Fibroblast of pulmonary artery (primary cell): ENCODE results near the gene ITLN2.

ENCODE experiments used
- DNase-seq: peaks from one replicate; pipeline ENCODE4 v3.0.0-alpha.2; 2010; ENCODE audit warnings: low read depth
- H3K4me3 ChIP-seq: replicated peaks from 2 replicates; pipeline ENCODE4 v1.5.1; 2011; ENCODE audit warnings: low read depth, mild to moderate bottlenecking, control low read depth, low read length, moderate library complexity
- TF ChIP-seq, protein P1 (sequence below): IDR thresholded peaks from 2 replicates; pipeline ENCODE4 v1.5.1; 2011; ENCODE audit warnings: mild to moderate bottlenecking, control low read depth, low read length, inconsistent platforms; ENCODE audit errors: missing control alignments

Gene ITLN2

DNA sequence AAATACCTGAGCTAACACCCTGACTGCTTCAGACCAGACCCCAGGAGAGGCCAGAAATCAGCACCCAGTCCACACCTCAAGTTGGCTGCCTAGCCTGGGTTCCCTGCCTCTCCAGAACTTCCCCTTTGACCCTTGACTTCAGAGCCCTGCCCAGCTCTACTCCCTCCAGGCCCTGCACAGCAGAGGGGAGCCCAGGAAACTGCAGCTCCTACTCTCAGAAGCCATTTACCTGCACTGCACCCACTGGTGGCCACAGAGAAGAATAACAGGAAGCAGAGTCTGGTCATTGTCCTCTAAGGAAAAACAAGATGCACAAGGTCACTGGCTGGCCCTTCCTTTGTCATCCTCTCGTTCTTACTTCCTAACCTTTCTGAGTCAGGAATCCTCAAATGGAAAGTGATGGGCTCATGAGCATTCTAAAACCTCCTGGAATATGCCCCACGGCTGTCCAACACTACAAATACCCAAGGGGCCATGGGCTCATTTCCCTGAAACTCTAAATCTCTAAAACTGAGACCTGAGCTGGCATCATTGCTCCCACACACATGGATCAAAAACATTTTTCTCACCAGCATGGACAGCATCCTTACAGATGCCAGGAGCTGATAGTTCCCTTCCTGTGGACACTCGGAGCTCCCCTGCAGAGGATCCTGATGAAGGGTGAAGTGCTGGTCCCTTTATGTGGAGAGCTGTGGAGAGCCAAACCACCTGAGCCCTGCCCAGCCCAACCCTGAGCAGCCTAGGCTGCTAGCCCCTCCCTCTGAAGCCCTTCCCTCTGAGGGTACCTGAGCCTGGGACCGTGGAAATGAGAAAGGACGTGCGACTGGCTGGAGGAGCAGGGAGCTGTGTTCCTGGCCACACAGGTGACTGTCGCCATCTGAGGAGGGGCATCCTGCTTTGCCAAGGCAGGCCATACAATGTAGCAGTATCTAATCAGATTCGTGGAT, at the start of gene ITLN2:
TSS of gene ITLN2 (minus strand) at position 652 of the 947 bp plus-strand sequence. CDS start at position 584, 68 bp downstream.
- DNase-seq, result peak; percentile 59
- no peak within 1 kb of the TSS for H3K4me3 ChIP-seq
- TF ChIP-seq, protein P1, sequence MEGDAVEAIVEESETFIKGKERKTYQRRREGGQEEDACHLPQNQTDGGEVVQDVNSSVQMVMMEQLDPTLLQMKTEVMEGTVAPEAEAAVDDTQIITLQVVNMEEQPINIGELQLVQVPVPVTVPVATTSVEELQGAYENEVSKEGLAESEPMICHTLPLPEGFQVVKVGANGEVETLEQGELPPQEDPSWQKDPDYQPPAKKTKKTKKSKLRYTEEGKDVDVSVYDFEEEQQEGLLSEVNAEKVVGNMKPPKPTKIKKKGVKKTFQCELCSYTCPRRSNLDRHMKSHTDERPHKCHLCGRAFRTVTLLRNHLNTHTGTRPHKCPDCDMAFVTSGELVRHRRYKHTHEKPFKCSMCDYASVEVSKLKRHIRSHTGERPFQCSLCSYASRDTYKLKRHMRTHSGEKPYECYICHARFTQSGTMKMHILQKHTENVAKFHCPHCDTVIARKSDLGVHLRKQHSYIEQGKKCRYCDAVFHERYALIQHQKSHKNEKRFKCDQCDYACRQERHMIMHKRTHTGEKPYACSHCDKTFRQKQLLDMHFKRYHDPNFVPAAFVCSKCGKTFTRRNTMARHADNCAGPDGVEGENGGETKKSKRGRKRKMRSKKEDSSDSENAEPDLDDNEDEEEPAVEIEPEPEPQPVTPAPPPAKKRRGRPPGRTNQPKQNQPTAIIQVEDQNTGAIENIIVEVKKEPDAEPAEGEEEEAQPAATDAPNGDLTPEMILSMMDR, result peak; percentile 74

DNA sequence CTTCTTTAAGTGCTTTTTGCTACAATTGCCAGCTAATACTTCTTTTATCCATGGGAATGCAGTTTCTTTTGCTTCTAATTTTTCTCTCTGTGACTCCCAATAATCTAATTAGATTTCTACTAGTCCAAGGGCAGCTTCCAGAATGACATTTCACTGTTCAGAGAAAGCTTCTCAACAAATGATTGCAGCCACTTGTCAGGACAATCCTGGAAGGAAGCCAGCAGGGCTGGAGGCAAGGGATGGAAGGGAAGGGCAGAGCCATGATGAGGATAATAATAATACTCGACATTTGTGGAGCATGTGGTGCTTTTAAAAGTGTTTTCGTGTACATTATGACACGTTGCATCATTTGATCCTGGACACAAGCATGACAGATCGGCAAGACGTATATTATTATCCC, 46.9 kb upstream of the ITLN2 start:
- DNase-seq, result peak; percentile 30

DNA sequence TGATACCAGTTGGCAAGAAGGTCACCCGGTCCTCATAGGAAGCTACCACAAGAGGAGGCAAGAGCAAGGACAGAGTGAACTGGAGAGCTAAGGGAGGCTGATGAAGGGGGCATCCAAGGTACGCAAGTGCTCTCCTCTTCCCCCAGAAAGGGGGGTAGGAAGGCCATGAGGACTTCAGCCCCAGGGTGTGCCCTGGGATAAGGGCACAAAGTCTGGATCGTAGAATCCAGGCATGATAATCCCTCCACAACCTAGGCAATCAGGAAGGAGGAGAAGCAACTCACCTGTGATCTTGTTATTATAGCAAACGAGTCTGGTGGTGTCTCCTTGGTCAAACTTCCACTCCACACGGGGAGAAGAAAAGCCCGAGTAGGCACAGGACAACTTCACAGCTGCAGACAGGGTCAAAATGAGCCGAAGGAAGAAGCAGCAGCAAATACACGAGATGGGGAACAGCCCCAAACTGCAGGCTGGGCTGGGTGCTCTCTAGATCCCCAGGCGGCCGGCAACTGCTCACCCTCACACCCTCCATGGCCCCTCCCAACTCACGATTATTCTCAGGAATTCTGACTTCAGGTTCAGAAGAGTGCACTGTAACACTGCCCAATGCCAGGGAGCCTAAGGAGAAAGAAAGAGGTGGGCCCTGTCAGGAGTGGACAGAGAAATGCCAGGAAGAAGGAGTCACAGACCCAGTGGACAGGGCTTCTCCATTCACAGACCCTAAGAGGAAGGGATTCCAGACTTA, 46.3 kb upstream of the ITLN2 start:
- TF ChIP-seq, protein P1, result no peak
- no peak overlapping the region for H3K4me3 ChIP-seq
- DNase-seq, result no peak

More for the DNA sequence above, 46.9 kb upstream of the ITLN2 start:
- no peak overlapping the region for H3K4me3 ChIP-seq
- TF ChIP-seq, protein P1, result no peak

DNA sequence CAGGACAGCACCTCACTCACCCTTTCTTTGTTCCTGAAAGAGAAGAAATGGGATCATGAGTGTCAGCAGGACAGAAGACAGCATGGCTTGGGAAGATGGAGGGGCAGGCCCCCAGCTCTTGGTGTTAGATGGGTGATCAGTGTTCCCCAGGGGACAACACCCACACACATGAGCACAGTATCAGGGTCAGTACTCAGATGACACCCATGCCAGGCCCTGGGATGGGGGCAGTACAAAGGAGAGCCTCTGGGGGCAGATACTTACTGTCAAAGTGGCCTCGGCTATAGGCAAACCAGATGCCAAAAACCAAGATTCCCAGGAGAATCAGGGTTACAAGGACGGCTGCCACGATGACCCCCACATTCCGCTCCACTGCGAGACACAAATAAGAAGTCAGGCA, 44.8 kb upstream of the ITLN2 start:
- TF ChIP-seq, protein P1, result no peak
- DNase-seq, result no peak
- H3K4me3 ChIP-seq, result no peak overlapping the region

DNA sequence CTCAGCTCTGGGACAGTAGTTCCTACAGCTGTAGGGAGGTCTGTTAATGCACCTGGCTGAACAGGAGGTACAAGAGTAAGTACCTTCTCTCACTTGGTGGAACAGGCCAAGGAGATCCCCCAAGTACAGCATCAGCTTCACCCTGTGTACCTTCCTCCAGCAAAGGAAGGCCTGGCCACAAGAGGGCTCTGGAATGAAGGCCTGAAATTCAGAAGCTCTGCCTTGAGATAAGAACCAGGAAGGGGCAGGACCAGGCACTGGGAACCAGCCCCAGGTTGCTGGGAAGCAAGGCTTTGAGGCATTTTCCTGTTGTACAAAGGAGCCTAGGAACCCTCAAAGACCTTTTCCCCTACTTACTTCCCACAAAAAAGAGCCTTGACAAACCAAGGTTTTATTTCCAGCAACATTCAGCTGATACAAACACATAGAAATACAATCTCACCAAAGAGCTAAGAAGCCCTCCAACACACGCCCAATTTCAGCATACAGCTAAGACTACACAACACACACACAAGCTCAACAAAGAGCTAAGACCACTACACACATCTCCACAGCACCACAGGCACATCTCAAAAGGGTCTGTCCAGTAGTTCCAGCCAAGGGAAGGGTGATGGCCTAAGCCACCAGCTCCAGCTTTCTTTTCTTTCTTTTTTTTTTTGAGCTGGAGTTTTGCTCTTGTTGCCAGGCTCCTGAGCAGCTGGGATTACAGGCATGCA, 42.9 kb upstream of the ITLN2 start:
- DNase-seq, result peak; percentile 89
- TF ChIP-seq, protein P1, result peak; percentile 98
- H3K4me3 ChIP-seq, result no peak overlapping the region

DNA sequence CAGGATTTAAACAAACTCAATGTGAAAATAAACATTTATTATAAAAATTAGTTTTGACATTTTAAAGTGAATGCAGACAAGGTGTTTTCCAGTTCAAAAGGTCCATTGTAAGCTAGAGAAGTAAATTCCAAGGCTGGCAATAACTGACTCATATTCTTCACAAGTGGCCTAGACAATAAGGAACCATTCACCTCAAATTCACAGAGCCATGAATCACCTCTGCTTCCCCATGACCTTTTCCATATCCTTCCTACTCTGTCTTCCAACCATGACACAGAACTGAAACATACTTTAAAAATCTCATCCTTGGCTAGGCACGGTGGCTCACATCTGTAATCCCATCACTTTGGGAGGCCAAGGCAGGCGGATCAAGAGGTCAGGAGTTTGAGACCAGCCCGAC, 41.6 kb upstream of the ITLN2 start:
- TF ChIP-seq, protein P1, result no peak
- DNase-seq, result peak; percentile 60
- no peak overlapping the region for H3K4me3 ChIP-seq
